BE2C (cell line): ENCODE results near the gene ARHGEF26.

Experiments used
- DNase-seq: peaks from one replicate; pipeline ENCODE4 v3.0.0-alpha.2; 2020
- H3K27me3 ChIP-seq: fragments of 250-450 bp; sonication (Bioruptor Pico); 2 replicates; pipeline ENCODE4 v1.5.1; 2020; ENCODE audit warnings: mild to moderate bottlenecking
- H3K36me3 ChIP-seq: fragments of 250-450 bp; sonication (Bioruptor Pico); 2 replicates; pipeline ENCODE4 v1.5.1; 2020; ENCODE audit warnings: mild to moderate bottlenecking
- H3K4me1 ChIP-seq: fragments of 250-450 bp; sonication (Bioruptor Pico); 2 replicates; pipeline ENCODE4 v1.5.1; 2020
- H3K4me3 ChIP-seq: 2 replicates; pipeline ENCODE4 v1.5.1; 2011; ENCODE audit warnings: low read depth, low read length
- H3K9me3 ChIP-seq: fragments of 250-450 bp; sonication (Bioruptor Pico); 2 replicates; pipeline ENCODE4 v1.5.1; 2020
- CTCF ChIP-seq: IDR thresholded peaks from 2 replicates; pipeline ENCODE4 v1.5.1; 2012; ENCODE audit warnings: mild to moderate bottlenecking, low read depth, low read length

Gene ARHGEF26

GRCh38 chr3:154156530-154156929 is 35.3 kb downstream of the ARHGEF26 start:
- no peak for DNase-seq
- no peaks in the 10 kb centered on the region for H3K36me3 ChIP-seq
- H3K9me3 ChIP-seq, result no peaks in the 10 kb centered on the region
- no peak overlapping the region for H3K4me3 ChIP-seq
- H3K27me3 ChIP-seq, result peaks cover 7% of the 10 kb centered on the region; the same call in 1 of the 2 replicates
- TF ChIP-seq CTCF, result no peak
- no peaks in the 10 kb centered on the region for H3K4me1 ChIP-seq

DNA sequence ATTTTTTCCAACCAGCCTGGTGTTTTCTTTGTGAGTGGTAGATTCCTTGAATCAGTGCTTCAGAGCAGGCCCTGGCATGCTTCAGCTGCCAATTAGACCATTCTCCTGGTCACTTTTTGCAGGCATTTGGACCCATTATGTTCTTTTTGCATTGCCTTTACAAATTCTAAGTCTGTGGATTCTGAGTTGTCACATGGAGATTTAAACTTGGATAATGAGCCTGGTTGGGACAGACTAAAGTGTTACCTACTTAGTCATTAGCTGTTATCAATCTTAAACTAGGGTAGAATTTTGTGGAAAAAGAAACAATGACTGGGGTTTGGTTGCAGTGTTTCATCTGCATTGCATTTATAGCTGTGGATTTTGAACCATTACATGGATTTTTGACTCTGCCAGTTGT is 40.6 kb downstream of the ARHGEF26 start:
- no peaks in the 10 kb centered on the region for H3K36me3 ChIP-seq
- H3K4me1 ChIP-seq, result no peaks in the 10 kb centered on the region
- peaks cover 7% of the 10 kb centered on the region; the same call in 1 of the 2 replicates for H3K27me3 ChIP-seq
- no peak for TF ChIP-seq CTCF
- DNase-seq, result no peak
- H3K9me3 ChIP-seq, result no peaks in the 10 kb centered on the region
- H3K4me3 ChIP-seq, result no peak overlapping the region

DNA sequence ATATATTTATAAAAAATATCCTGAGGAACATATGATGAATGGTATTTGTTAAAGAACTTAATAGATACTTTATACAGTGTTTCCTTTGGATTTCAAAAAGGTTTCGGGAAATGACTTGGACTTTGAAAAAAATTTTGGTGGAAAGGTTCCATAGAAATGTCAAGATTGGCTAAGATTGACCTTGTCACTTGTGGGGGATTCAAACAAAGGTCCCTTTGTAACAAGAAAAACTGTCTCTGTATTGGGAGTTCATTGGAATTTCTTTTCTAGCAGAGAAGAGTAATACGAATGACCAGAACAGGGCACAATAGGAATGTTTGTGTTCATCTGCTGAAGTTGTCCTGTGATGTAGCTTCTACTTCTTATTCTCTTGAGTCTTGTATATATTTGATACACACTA is 43.2 kb downstream of the ARHGEF26 start:
- H3K27me3 ChIP-seq, result no peaks in the 10 kb centered on the region
- H3K4me1 ChIP-seq, result no peaks in the 10 kb centered on the region
- TF ChIP-seq CTCF, result no peak
- H3K36me3 ChIP-seq, result no peaks in the 10 kb centered on the region
- no peak overlapping the region for H3K4me3 ChIP-seq
- no peak for DNase-seq
- no peaks in the 10 kb centered on the region for H3K9me3 ChIP-seq

GRCh38 chr3:154168998-154169795 is 48.0 kb downstream of the ARHGEF26 start:
- no peaks in the 10 kb centered on the region for H3K27me3 ChIP-seq
- no peaks in the 10 kb centered on the region for H3K36me3 ChIP-seq
- no peak overlapping the region for H3K4me3 ChIP-seq
- TF ChIP-seq CTCF, result no peak
- H3K4me1 ChIP-seq, result no peaks in the 10 kb centered on the region
- no peaks in the 10 kb centered on the region for H3K9me3 ChIP-seq
- no peak for DNase-seq

DNA sequence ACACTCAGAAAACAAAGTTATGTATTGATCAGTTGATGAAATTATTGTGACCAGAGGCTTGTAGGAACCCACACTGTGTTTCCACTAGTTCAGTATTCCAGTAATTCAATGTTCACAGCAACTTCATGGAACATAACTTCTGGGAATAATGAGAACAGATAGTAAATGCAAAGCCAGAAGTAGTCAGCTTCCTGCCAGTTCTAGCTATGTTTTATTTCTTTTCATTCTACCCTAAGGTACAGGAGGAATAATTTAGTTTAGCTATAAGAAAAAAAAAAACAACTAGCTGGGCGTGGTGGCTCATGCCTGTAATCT is 48.6 kb downstream of the ARHGEF26 start:
- TF ChIP-seq CTCF, result no peak
- H3K36me3 ChIP-seq, result no peaks in the 10 kb centered on the region
- H3K4me1 ChIP-seq, result no peaks in the 10 kb centered on the region
- H3K4me3 ChIP-seq, result no peak overlapping the region
- H3K27me3 ChIP-seq, result no peaks in the 10 kb centered on the region
- no peaks in the 10 kb centered on the region for H3K9me3 ChIP-seq
- no peak for DNase-seq

GRCh38 chr3:154170300-154170699 is 49.1 kb downstream of the ARHGEF26 start:
- no peak for TF ChIP-seq CTCF
- no peaks in the 10 kb centered on the region for H3K4me1 ChIP-seq
- H3K4me3 ChIP-seq, result no peak overlapping the region
- no peaks in the 10 kb centered on the region for H3K9me3 ChIP-seq
- no peak for DNase-seq
- no peaks in the 10 kb centered on the region for H3K27me3 ChIP-seq
- H3K36me3 ChIP-seq, result no peaks in the 10 kb centered on the region
